Fibroblast of skin of back (primary cell): ENCODE results near the gene CCDC92B.
A peak's percentile ranks its signal among the peaks of the same experiment; 100 is the strongest.
"Not testable (repeated sequence)": the region's sequence is repeated elsewhere in the genome, so short reads cannot be mapped to it uniquely, and the experiment has no call there.

Source experiments
- DNase-seq: peaks from one replicate; pipeline ENCODE4 v3.0.0-alpha.2; 2013

Gene CCDC92B

DNA sequence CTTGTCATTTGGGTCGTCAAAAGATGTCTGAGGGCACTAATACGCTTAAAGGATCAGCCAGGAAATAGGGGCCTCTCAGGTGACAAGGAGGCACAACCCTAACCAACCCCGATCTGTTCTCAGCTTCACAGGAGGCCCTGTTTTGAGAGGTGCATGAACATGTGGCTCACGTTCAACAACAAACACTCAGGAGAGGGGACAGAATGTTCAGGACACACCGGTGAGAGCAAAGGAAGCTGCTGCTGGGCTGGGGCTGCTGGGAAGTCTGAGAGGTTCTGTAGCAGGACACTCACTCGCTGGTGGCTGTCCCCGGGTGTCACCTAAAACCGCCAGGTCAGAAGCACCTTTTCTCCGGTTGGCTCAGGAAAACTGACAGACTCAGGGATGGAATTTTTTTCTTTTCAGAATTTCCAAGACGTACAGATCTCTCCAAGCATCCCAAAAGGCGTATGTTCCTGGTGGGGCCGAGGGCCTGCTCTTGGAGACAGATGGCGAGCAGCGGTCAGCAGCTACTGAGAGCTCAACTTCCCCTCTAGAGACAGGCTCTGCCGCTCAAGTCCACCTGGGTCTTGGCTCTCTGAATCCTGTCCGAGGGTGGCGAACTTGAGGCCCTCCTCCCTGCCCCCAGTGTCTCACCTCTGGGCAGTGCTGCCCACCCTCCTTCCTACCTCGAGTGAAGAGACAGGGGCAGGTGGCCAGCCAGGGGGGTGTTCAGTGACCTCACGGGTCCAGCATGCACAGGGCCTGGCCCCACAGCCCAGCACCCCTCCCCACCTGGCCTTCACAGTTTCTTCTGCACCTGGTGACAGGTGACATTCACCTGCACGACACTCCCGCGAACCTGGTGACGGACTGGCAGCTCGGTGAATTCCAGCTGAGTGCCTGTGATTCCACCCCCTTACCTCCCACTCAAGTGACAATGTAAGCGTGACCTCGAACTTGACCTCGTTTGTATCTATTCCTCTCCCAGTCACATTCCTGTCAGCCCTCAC, 60.8 kb downstream of the CCDC92B start:
- no peak for DNase-seq

DNA sequence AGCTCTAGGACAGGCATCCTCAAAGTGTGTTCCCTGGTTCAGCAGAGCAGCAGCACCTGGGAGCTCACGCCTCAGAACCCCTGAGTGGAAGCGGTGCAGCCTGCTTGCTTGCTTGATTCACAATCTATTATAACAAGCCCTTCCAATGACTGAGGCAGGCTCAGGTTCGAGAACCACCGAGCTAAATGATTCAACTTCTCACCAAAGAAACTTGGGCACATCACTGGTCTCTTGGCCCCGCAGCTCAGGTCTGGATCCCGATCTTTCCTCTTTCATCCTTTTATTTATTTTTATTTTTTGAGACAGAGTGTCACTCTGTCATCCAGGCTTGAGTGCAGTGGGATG, 62.4 kb downstream of the CCDC92B start:
- DNase-seq = no peak

DNA sequence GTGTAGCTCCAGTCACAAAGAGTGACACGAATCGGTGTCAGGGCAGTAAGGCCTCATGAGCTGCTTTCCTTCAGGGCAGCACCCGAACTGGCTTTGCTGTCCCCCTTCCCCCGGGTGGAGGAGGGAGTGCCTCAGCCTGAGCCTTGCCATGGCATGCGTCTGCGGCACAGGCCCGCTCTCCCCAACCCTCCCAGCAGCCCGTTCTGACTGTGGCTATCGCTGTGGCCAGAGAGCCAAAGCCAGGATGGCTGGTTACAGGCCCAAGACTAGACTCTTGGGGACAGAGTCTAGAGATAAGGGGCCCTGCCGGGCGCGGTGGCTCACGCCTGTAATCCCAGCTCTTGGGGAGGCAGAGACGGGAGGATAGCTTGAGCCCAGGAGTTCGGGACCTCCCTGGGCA, 63.8 kb downstream of the CCDC92B start:
- DNase-seq = no peak

DNA sequence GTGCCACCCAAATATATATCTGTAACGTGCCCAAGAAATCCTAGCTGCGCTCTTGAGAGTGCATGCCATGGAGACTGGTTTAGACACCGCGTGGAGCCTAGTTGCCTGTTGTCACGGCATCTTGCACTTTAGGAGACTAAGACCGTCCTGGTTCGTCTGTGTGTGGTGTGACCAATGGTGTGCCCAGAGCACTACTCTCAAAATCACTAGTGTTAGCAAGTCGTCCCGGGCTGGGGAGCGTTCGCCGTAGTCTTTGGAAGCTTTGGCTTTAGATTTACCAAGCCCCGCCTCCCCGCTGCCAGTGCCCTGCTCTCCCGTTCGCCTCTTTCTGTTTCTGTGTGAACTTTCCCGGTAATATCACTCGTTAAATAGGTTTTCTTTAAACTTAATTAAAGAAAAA, 64.9 kb downstream of the CCDC92B start:
- DNase-seq = no peak

DNA sequence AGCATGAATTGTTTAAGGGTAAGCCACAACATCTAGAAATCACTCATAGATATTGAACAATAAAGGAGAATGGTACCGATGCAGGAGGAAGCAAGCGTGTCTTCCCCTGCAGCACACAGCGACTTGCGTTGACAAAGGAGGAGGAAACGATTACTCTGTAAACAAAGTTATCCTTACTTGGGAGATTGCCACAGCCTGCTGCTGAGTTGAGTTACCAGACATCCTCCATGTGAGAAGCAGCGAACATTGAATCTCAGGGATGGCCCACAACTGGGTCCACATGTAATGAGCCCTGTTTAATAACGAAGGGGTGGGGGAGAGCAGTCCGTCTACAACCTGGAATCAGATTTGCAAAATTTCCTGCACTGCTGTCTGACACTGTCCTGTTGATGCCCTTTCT, 65.5 kb downstream of the CCDC92B start:
- no peak for DNase-seq

DNA sequence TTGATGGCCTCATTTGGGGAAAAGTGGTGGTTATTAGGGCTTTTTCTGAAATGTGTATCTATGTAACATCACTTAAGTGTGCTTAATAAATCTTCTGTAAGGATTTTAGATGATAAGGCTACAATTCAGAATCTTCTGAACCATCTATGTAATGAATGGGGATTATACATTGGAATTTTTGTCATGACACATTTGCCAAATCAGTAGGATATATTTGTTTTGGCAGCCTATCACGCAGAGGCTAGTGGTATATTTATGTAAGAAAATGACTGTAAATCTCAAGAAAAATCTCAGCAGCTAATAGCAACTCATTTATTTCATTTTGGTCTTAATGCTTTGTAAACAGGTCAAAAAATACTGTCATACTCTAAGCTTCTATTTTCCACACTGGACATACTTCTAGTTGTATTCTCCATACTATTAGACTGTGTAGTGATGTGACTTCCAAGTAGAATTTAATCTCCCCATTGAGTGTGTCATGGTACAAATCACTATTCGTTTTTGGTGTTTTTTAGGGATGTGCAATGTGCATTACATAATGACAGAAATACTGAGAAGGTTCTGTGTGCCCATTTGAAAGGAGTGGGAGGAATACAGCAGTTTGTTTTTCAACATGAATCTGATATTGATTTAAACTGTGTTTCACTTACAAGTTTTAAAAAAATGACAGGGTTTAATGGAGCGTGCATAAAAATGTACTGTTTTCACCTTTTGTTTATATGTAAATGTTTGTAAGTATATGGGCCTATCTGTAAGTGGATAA, 67.1 kb downstream of the CCDC92B start:
- peak; percentile 55 for DNase-seq

DNA sequence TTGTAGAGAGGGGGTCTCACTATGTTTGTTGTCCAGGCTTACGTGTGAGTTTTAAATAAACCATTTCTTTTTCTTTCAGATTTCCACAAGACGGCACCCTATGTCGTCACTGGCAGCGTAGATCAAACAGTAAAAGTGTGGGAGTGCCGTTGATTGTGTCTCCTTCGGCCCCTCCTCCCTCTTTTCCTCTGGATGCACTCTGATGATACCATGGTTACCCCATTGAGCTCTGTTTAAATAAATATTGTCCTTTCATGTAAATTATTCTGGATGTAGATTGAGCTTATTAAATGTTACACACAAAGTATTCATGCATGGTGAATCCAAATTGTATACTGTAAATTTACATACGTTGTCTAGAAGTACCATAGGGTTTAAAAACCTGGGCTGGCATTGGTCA, 67.8 kb downstream of the CCDC92B start:
- no peak for DNase-seq

DNA sequence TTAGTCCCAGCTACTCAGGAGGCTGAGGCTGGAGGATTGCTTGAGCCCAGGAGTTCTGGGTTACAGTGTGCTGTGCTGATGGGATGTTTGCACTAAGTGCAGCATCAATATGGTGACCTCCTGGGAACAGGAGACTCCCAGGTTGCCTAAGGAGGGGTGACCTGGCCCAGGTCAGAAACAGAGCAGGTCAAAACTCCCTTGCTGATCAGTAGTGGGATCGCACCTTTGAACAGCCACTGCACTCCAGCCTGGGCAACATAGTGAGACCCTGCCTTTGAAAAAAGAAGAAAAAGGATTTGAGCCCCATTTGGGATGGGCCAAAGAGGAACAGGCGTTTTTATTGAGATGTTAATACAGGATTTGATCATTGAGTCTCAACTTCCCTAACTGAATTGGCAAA, 68.5 kb downstream of the CCDC92B start:
- DNase-seq = no peak

DNA sequence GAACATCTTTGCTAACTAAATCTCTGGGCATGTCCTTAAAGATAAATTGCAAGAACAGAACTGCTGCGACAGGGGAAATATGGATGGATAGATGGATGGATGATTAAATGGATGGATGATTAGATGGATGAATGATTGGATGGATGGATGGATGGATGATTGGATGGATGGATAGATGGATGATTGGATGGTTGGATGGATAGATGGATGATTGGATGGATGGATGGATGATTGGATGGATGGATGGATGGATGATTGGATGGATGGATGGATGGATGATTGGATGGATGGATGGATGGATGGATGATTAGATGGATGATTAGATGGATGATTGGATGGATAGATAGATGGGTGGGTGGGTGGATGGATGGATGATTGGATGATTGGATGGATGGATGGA, 70.2 kb downstream of the CCDC92B start:
- DNase-seq = not testable (repeated sequence)
